ENCODE data around the gene POLR3B. TPM values are rescaled to one million over a fixed set of nuclear protein-coding genes. Genes with fewer than 3 reads are reported as not detected.
A peak's percentile ranks its signal among the peaks of the same experiment; 100 is the strongest.
"Not testable (repeated sequence)": the region's sequence is repeated elsewhere in the genome, so short reads cannot be mapped to it uniquely, and the experiment has no call there.

Gene POLR3B
- 1 to 10 TPM; 4.7 TPM for total RNA-seq

DNA sequence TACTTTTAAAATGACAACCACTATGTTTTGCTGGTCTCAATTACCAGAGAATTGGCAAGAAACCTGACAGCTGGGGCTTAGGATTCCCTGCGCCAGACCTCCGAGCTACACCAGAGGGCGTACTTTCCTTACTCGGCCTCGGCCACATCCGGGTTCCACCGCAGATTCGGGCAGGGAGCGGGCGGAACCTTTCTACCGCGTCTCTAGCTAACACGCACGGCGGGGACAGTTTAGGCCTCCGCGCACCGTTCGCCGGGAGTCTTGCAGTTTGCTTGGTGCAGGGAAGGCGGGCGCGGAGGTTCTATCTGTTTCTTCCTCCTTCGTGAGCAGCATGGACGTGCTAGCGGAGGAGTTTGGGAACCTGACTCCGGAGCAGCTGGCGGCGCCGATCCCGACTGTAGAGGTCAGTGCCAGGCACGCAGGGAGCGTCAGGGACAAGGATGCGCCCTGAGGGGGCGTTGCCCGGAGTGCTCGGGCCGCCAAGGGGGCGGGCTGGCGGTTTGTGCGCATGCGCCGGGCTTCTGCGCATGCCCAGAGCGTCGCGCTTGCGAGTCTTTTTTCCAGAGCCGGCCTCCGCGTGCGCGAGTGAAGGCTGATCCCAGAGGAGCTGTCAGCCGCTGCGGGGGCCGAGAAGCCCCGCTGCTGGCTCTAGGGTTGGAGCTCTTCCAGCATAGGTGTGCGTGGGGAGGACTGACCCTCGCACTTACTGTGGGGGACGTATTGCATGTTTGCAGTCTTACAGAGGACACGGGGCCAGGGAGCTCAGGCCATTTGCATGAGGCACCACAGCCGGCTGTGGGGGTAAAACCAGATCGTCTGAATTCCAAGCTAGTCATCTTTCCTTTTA is at the start of gene POLR3B:
Gene POLR3B (plus strand): TSS at position 200 of the 847 bp plus-strand sequence. CDS start 132 bp downstream, at position 332.
- Mint-ChIP-seq H3K27ac (peak within 1 kb of the TSS; percentile 80), H3K27me3 (no peaks in the 10 kb centered on the region), H3K4me3 (peak within 1 kb of the TSS; percentile 80), H3K36me3 (no peaks in the 10 kb centered on the region), H3K4me1 (peaks cover 12% of the 10 kb centered on the region), H3K9me3 (no peaks in the 10 kb centered on the region)
- DNase-seq (peak; percentile 96), ATAC-seq (ENCODE audit: low read depth) (peak; percentile 91)
- POLR2A ChIA-PET = interaction anchor here (0.6 to 2.5 kb wide), 13 partner anchors 10 to 600 kb away, joined by 3 to 23 read pairs (median 4); partner anchors contain the start of genes TCP11L2 and TMEM263

DNA sequence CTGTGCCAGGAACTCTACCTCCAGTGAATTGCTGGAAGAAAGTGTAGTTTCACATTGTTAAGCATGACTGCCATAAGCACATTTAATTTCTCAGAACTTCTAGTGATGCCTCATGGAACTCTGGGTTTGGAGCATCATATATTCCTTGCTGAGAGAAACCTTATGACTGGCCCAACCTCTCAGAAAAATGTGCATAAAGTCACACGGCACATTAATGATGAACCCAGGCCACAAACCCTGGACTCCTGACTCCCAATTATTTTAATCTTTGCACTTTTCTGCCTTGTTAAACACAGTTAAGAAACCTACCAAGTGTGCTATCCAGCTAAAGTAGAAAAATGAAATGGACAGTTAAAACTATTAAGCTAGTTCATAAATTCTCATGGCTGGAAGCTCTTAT is 49.4 kb upstream of the POLR3B start:
- no peaks in the 10 kb centered on the region for H3K27me3 Mint-ChIP-seq
- no peaks in the 10 kb centered on the region for H3K9me3 Mint-ChIP-seq
- no peaks in the 10 kb centered on the region for H3K36me3 Mint-ChIP-seq
- H3K4me3 Mint-ChIP-seq = no peak overlapping the region
- ATAC-seq (ENCODE audit: low read depth) = no peak
- POLR2A ChIA-PET = no interaction called here
- DNase-seq = no peak
- H3K27ac Mint-ChIP-seq = no peak overlapping the region
- peaks cover 22% of the 10 kb centered on the region for H3K4me1 Mint-ChIP-seq

DNA sequence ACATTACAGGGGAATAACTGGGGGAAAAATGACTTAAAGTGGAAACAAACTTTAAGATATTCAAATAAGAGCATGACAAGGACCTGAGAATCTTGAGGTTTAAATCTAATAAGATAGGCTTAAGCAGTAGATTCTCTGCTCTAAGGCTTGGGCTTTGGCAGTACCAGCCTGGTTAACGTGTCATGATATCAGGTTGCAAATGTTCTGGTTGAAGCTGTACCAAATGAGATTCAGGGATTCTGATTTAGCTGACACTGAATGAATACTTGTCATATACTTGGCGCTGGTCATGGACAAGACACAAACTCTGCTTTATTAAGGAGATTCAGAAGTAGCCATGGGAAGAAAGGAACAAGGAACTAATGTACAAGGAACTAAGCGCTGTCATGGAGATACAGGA is 48.9 kb upstream of the POLR3B start:
- H3K36me3 Mint-ChIP-seq = no peaks in the 10 kb centered on the region
- DNase-seq (no peak), ATAC-seq (ENCODE audit: low read depth) (no peak)
- no peak overlapping the region for H3K4me3 Mint-ChIP-seq
- H3K27ac Mint-ChIP-seq = no peak overlapping the region
- no peaks in the 10 kb centered on the region for H3K9me3 Mint-ChIP-seq
- peaks cover 20% of the 10 kb centered on the region for H3K4me1 Mint-ChIP-seq
- POLR2A ChIA-PET = no interaction called here
- H3K27me3 Mint-ChIP-seq = no peaks in the 10 kb centered on the region

DNA sequence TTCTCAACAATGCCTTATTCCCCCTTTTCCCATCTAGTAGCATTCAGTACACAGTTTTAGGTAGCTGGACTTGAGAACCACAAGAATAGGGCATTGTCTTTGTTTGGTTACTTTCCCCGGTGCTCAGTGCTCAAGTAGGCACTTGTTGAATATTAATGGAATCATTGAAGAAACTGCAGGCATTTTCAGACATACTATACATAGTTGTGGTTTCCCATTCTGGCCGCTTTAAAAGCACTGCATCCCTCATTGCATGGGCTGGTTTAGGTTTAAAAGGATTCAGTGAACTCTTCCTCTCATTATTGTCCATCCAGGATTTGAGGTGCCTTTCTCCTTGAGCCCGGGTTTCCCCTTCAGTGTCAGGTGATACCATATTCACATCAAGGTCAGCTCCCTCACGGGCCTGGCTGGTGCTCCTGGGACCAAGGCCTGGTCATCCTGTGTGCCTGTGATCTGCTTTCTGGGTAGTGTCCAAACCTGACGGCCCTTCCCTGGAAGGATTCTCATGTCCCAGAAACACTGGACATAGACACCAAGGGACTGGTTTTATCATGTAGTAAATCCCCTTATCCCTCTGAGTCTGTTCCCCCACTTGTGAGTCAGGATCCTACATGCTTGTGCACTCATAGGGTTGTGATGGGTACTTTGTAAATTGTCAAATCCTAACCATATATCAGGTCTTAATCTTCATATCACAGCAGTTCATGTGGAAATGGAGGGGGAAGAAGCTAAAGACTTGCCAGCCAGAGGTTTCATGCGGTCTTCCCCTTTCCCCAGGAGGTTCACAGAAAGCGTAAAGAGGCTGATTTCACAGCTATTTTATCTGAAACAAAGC is 47.7 kb upstream of the POLR3B start:
- no peaks in the 10 kb centered on the region for H3K36me3 Mint-ChIP-seq
- no peaks in the 10 kb centered on the region for H3K27me3 Mint-ChIP-seq
- no peaks in the 10 kb centered on the region for H3K9me3 Mint-ChIP-seq
- POLR2A ChIA-PET = no interaction called here
- DNase-seq = no peak
- H3K27ac Mint-ChIP-seq = no peak overlapping the region
- H3K4me1 Mint-ChIP-seq = peaks cover 14% of the 10 kb centered on the region
- ATAC-seq (ENCODE audit: low read depth) = no peak
- no peak overlapping the region for H3K4me3 Mint-ChIP-seq

DNA sequence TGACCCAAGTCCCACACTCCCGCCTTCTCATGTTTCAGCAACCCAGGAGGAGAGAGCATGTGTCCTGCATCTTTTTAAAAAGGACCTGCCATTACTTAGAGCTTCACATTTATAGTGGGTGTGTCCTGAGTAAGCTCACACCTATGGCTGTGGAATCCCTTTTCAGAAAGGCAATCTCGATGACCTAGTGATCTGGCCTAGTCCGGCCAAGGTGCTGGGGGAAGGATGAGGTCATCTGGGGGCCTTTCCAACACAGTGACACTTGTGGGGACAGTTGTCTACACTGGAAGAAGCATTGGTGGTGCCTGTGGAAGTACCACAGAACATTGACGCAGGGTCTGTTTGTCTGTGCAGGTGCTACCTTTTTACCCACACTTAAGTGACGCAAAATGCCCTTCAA is 46.9 kb upstream of the POLR3B start:
- no peaks in the 10 kb centered on the region for H3K9me3 Mint-ChIP-seq
- H3K4me1 Mint-ChIP-seq = peaks cover 14% of the 10 kb centered on the region
- ATAC-seq (ENCODE audit: low read depth) (no peak), DNase-seq (no peak)
- POLR2A ChIA-PET = no interaction called here
- H3K36me3 Mint-ChIP-seq = no peaks in the 10 kb centered on the region
- H3K27me3 Mint-ChIP-seq = no peaks in the 10 kb centered on the region
- no peak overlapping the region for H3K27ac Mint-ChIP-seq
- no peak overlapping the region for H3K4me3 Mint-ChIP-seq

DNA sequence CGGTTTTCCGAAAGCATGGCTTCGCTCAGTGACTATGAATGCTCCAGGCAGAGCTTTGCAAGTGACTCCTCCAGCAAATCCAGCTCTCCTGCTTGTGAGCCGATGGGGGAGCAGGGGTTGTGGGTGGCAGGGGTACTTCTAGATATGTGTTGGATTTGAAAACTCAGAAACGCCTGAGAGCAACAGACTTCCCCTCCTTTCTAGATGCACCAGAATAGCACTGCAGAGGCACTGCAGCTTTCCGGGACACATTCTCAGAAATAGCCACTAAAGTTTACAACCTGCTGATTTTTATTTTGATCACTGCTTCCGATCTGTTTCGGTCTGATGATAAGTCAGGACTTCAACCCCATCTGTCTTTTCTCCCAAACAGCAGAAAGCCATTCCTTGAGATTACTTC is 46.4 kb upstream of the POLR3B start:
- POLR2A ChIA-PET = no interaction called here
- Mint-ChIP-seq H3K4me1 (peaks cover 14% of the 10 kb centered on the region), H3K27ac (no peak overlapping the region)

DNA sequence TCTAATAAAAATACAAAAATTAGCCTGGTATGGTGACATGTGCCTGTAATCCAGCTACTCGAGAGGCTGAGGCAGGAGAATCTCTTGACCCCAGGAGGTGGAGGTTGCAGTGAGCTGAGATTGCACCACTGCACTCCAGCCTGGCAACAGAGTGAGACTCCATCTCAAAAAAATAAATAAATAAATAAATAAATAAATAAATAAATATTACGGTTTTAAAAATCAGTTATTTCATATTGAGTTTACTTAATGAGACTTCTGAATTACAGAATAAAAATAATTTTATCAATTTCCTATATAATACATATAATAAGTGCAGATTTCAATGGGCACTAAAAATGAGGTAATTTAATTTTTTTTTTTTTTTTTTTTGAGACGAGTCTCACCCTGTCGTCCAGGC is 44.1 kb upstream of the POLR3B start:
- H3K27me3 Mint-ChIP-seq; H3K4me3 Mint-ChIP-seq; H3K27ac Mint-ChIP-seq; ATAC-seq (ENCODE audit: low read depth); POLR2A ChIA-PET; H3K36me3 Mint-ChIP-seq; H3K4me1 Mint-ChIP-seq; DNase-seq; H3K9me3 Mint-ChIP-seq: not testable (repeated sequence)

More for the DNA sequence above, 46.4 kb upstream of the POLR3B start:
- no peak for DNase-seq
- H3K36me3 Mint-ChIP-seq = no peaks in the 10 kb centered on the region
- no peak overlapping the region for H3K4me3 Mint-ChIP-seq
- no peak for ATAC-seq (ENCODE audit: low read depth)
- H3K27me3 Mint-ChIP-seq = no peaks in the 10 kb centered on the region
- H3K9me3 Mint-ChIP-seq = no peaks in the 10 kb centered on the region

DNA sequence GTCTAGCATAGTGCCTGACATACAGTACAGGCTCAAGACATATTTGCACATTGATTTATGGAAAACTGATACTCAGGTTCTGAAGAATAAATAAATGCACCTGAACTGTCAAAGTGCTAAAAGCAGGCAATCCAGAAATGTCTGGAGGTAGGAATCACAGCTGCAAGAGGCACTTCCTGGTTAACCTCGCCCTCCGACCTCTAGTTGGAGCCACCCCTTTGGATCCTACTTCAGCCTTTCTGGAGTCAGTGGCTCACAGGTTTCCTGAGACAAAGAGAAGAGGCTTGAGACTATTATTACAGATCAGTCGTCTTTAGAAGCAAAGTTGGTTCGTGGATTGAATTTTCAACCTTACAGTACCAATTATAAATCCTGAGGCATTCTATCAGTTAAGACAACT is 42.0 kb upstream of the POLR3B start:
- Mint-ChIP-seq H3K27me3 (no peaks in the 10 kb centered on the region), H3K36me3 (peaks cover 3% of the 10 kb centered on the region), H3K4me1 (peaks cover 4% of the 10 kb centered on the region), H3K27ac (no peak overlapping the region), H3K9me3 (no peaks in the 10 kb centered on the region), H3K4me3 (no peak overlapping the region)
- ATAC-seq (ENCODE audit: low read depth) = no peak
- POLR2A ChIA-PET = no interaction called here
- no peak for DNase-seq

DNA sequence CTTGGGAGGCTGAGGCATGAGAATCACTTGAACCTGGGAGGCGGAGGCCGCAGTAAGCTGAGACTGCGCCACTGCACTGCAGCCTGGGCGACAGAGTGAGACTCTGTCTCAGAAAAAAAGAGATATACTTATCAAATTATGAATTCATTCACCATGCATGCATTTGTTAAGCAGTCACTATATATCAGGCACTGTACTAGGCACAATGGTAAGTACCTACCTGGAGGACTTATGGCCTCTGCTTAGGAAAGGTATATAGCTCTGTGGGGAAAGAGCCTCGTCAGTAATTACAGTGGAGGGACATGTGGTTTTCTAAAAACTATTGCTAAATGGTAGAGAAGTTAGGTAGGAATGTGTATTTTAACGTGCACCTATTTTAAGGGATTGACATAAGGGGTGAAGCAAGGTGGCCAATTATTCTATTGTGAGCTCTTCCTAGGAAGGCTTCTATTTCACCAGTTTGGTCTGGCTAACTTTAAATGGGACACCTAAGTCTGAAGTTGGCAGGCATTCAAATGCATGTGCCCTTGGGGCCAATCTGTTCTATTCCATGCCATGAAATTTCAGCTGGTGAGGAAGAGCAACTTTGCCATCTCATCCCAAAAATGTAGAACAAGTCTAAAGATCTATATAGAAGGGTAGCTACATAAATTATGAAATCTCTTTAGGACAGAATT is 40.0 kb upstream of the POLR3B start:
- Mint-ChIP-seq H3K27ac (no peak overlapping the region), H3K4me3 (no peak overlapping the region), H3K9me3 (no peaks in the 10 kb centered on the region), H3K4me1 (no peaks in the 10 kb centered on the region), H3K36me3 (peaks cover 11% of the 10 kb centered on the region), H3K27me3 (no peaks in the 10 kb centered on the region)
- ATAC-seq (ENCODE audit: low read depth) = no peak
- POLR2A ChIA-PET = interaction anchor here (0.5 kb wide), 1 partner anchor 430 kb away, joined by 3 read pairs; no protein-coding TSS in a partner anchor
- no peak for DNase-seq

DNA sequence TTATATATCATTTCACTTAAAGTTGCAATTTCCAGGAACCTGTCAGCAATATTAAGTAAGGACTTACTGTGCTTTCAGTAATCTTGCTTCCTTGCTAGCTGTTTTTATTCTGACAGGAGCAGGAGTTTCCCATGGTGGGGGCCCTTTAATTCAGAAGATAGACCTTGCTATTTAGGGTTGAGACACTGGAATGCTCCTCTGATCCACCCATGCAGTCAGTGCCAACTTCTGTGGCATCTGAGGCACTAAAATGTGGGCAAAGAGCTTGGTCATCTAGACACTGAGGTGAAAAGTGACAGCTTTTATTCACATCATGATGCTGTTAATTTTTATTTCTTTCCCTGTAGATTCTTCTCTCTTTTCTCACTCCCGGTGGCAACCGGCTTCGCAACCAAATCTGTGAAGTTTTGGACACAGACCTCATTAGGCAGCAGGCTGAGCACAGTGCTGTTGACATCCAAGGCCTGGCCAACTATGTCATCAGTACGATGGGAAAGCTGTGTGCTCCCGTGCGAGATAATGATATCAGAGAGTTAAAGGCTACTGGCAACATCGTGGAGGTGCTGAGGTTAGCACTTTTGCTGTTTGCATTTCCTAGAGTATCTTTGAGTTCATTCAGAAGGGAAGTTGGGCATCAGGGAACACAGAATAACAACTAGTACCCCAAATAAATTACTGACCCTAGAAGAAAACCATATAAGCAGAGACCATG is 36.3 kb upstream of the POLR3B start:
- ATAC-seq (ENCODE audit: low read depth) (no peak), DNase-seq (no peak)
- H3K4me3 Mint-ChIP-seq = no peak overlapping the region
- no peaks in the 10 kb centered on the region for H3K4me1 Mint-ChIP-seq
- no peaks in the 10 kb centered on the region for H3K9me3 Mint-ChIP-seq
- H3K27me3 Mint-ChIP-seq = no peaks in the 10 kb centered on the region
- peaks cover 14% of the 10 kb centered on the region for H3K36me3 Mint-ChIP-seq
- no peak overlapping the region for H3K27ac Mint-ChIP-seq
- POLR2A ChIA-PET = no interaction called here

DNA sequence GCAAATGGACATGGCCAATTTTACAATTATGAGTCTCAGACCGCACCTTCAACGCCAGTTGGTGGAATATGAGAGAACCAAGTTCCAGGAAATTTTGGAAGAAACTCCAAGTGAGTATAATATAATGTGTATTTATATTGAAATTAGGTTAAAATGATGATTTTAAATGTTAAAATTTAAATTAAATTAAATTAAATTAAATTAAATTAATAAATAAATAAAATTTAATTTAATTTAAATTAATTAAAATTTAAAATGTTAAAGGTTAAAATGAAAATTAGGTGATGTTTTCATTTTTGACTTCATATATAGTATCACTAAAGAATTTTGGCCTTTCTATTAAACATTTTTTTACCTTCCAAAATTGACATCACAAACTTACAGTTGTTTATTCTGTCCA is 34.0 kb upstream of the POLR3B start:
- no peak overlapping the region for H3K4me3 Mint-ChIP-seq
- no peak overlapping the region for H3K27ac Mint-ChIP-seq
- H3K27me3 Mint-ChIP-seq = no peaks in the 10 kb centered on the region
- no peak for DNase-seq
- peaks cover 14% of the 10 kb centered on the region for H3K36me3 Mint-ChIP-seq
- H3K9me3 Mint-ChIP-seq = no peaks in the 10 kb centered on the region
- POLR2A ChIA-PET = no interaction called here
- ATAC-seq (ENCODE audit: low read depth) = no peak
- peaks cover 2% of the 10 kb centered on the region for H3K4me1 Mint-ChIP-seq

DNA sequence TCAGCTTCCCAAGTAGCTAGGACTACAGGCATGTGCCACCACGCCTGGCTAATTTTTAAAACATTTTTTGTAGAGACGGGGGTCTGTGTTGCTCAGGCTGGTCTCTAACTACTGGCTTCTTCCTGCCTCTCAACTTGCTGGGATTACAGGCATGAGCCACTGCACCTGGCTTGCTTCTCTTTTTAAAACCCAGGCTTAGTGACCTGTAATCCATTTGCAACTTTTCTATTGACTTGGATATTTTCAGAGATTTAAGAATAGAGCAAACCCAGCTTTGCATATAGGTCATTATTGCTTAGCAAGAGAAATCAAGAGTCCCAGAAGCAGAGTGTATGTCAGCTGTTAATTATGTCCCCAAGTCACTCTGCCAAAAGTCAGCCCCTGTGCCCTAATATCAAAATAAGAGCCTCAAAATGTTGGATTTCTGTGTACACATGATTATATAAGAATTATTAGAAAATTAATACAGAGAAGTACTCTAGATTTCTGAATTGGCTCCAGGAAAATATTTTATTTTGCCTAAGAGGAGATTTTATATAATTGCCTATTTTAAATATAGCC is 30.2 kb upstream of the POLR3B start:
- H3K4me3 Mint-ChIP-seq = no peak overlapping the region
- ATAC-seq (ENCODE audit: low read depth) (no peak), DNase-seq (no peak)
- no peaks in the 10 kb centered on the region for H3K27me3 Mint-ChIP-seq
- peaks cover 2% of the 10 kb centered on the region for H3K4me1 Mint-ChIP-seq
- H3K36me3 Mint-ChIP-seq = peaks cover 4% of the 10 kb centered on the region
- no peaks in the 10 kb centered on the region for H3K9me3 Mint-ChIP-seq
- no peak overlapping the region for H3K27ac Mint-ChIP-seq
- POLR2A ChIA-PET = no interaction called here

DNA sequence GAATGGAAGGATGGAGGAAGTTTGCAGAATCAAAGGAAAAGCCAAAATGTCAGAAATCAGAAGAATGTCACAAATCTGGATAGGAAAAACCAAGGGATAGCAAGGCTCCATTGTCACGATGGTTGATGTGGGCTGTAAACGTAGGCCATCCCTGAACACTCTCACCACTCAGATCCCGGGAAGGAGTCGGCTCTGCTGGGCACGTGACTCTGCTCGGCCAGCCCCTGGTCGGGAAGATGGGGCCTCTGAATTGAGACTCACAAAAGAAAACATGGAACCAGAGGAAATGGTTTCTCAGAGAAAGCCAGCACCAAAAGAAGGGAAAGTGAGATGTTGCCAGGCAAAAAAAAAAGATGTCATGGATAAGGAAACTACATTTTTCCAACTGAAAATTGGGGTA is 28.8 kb upstream of the POLR3B start:
- no peak for ATAC-seq (ENCODE audit: low read depth)
- Mint-ChIP-seq H3K4me3 (no peak overlapping the region), H3K27ac (no peak overlapping the region), H3K27me3 (no peaks in the 10 kb centered on the region), H3K9me3 (no peaks in the 10 kb centered on the region), H3K4me1 (peaks cover 2% of the 10 kb centered on the region), H3K36me3 (peaks cover 2% of the 10 kb centered on the region)
- POLR2A ChIA-PET = no interaction called here
- DNase-seq = no peak
